HepG2 (cell line): ENCODE results near the gene TPI1. TPM values are rescaled to one million over a fixed set of nuclear protein-coding genes. Genes with fewer than 3 reads are reported as not detected.
A peak's percentile ranks its signal among the peaks of the same experiment; 100 is the strongest.

ENCODE experiments used
- ATAC-seq: fragments of 200-7000 bp; cut with Tn5 transposase; 3 replicates; pipeline ENCODE4 v1.9.1; 2020; ENCODE audit warnings: mild to moderate bottlenecking, moderate library complexity
- BruUV-seq: library from RNA; stranded (reverse); fragments of 400-500 nt; replicated peaks from 2 replicates; lab custom pipeline; 2021; lab: Mats Ljungman, UMichigan
- CTCF ChIA-PET: fragments of 300-600 bp; formaldehyde crosslinking; extraction: SDS; loops from one replicate; lab custom pipeline; 2021; ENCODE audit warnings: low total read pairs, inconsistent platforms, low intra/inter-chr PET ratio; lab: Yijun Ruan, JAX
- POLR2A ChIA-PET: fragments of 350-600 bp; sonication (Branson Sonifier 250); formaldehyde crosslinking; loops from one replicate; lab custom pipeline; 2020; ENCODE audit warnings: antibody characterized with exemption, inconsistent platforms; lab: Yijun Ruan, JAX
- DNase-seq: peaks from one replicate; pipeline ENCODE4 v3.0.0-alpha.2; 2015; ENCODE audit warnings: low spot score
- FAIRE-seq: peaks from 3 replicates; lab custom pipeline; 2011; peaks lifted over from hg19 to GRCh38; lab: Jason Lieb, UNC
- H2AFZ ChIP-seq: one replicate; pipeline ENCODE4 v1.6.1; 2011; ENCODE audit warnings: low read length, inconsistent platforms
- H3K27ac ChIP-seq: fragments of 300-600 bp; 3 replicates; pipeline ENCODE4 v1.8.0; 2011; ENCODE audit warnings: mixed run types, mild to moderate bottlenecking, mixed read lengths, low read length, inconsistent platforms; ENCODE audit not compliant: insufficient read depth; ENCODE audit errors: extremely low read length
- H3K27me3 ChIP-seq, 2 experiments: fragments of 200-600 bp in 1 of 2; 2 replicates in 1 of 2; 3 replicates in 1 of 2; pipeline versions ENCODE4 v1.6.0 to v1.8.0; 2011; ENCODE audit warnings: low read length in 2 of 2, mild to moderate bottlenecking in 2 of 2, moderate library complexity in 2 of 2, inconsistent platforms in 1 of 2; ENCODE audit not compliant: insufficient read depth in 2 of 2, control insufficient read depth in 1 of 2
- H3K36me3 ChIP-seq, 2 experiments: fragments of 200-600 bp in 1 of 2; replicated peaks in 1 of 2; 2 replicates in 1 of 2; 3 replicates in 1 of 2; pipeline versions ENCODE4 v1.5.1 to v1.8.0; 2011; ENCODE audit warnings: low read length in 2 of 2, inconsistent platforms in 1 of 2; ENCODE audit not compliant: insufficient read depth in 2 of 2, control insufficient read depth in 1 of 2
- H3K4me1 ChIP-seq: 2 replicates; pipeline ENCODE4 v1.5.1; 2012; ENCODE audit warnings: low read length, inconsistent platforms; ENCODE audit not compliant: insufficient read depth
- H3K4me2 ChIP-seq: 2 replicates; pipeline ENCODE4 v1.6.0; 2011; ENCODE audit warnings: low read depth, low read length, inconsistent platforms
- H3K4me3 ChIP-seq, 3 experiments: fragments of 200-600 bp in 1 of 3; sonication (generic), shearing (Covaris generic) in 1 of 3; replicated peaks in 1 of 3; 2 replicates each; pipeline ENCODE4 v1.5.1; 2011 to 2016; ENCODE audit warnings: low read length in 3 of 3, inconsistent platforms in 2 of 3, low read depth in 2 of 3, mild to moderate bottlenecking in 2 of 3, control low read depth in 1 of 3, mixed read lengths in 1 of 3; ENCODE audit not compliant: insufficient read depth in 1 of 3
- H3K79me2 ChIP-seq: one replicate; pipeline ENCODE4 v1.6.1; 2011; ENCODE audit warnings: low read length, inconsistent platforms; ENCODE audit not compliant: insufficient read depth
- H3K9ac ChIP-seq: 2 replicates; pipeline ENCODE4 v1.6.0; 2011; ENCODE audit warnings: mild to moderate bottlenecking, low read depth, low read length, inconsistent platforms; ENCODE audit not compliant: insufficient read depth
- H3K9me3 ChIP-seq: 2 replicates; pipeline ENCODE4 v1.5.1; 2012; ENCODE audit warnings: mild to moderate bottlenecking, low read length
- H4K20me1 ChIP-seq: 2 replicates; pipeline ENCODE4 v1.6.0; 2011; ENCODE audit warnings: inconsistent platforms, mild to moderate bottlenecking, low read length, moderate library complexity; ENCODE audit not compliant: insufficient read depth
- ATM ChIP-seq: fragments of 450-650 bp; IDR thresholded peaks from 2 replicates; pipeline ENCODE4 v1.7.1; 2017; ENCODE audit warnings: mild to moderate bottlenecking, borderline replicate concordance
- CENPT ChIP-seq: sonication (generic); formaldehyde crosslinking; IDR thresholded peaks from 2 replicates; pipeline ENCODE4 v1.8.0; 2022; ENCODE audit warnings: low read depth, mild to moderate bottlenecking, moderate library complexity, missing genetic modification reagents
- EHMT2 ChIP-seq: fragments of 200-600 bp; sonication (generic); IDR thresholded peaks from 2 replicates; pipeline ENCODE4 v1.7.0; 2017; ENCODE audit warnings: antibody characterized with exemption, low read depth, low read length, borderline replicate concordance
- MXD4 ChIP-seq: IDR thresholded peaks from 2 replicates; pipeline ENCODE4 v1.6.1; 2016; ENCODE audit warnings: mild to moderate bottlenecking, missing biosample characterization, missing genetic modification reagents
- MYC ChIP-seq: sonication (generic); formaldehyde crosslinking; IDR thresholded peaks from 2 replicates; pipeline ENCODE4 v1.9.0; 2021; ENCODE audit warnings: missing genetic modification reagents, borderline replicate concordance
- RELA ChIP-seq: sonication (generic); formaldehyde crosslinking; IDR thresholded peaks from 2 replicates; pipeline ENCODE4 v1.4.0; 2020; ENCODE audit warnings: missing genetic modification reagents
- SIN3A ChIP-seq: IDR thresholded peaks from 2 replicates; pipeline ENCODE4 v1.6.1; 2011; ENCODE audit warnings: low read depth, mild to moderate bottlenecking, control low read depth, low read length, borderline replicate concordance
- TBL1XR1 ChIP-seq: fragments of 150-350 bp; IDR thresholded peaks from 2 replicates; pipeline ENCODE4 v1.6.1; 2014; ENCODE audit warnings: borderline replicate concordance, low read length; ENCODE audit not compliant: partially characterized antibody
- TOE1 ChIP-seq: sonication (generic); formaldehyde crosslinking; IDR thresholded peaks from 2 replicates; pipeline ENCODE4 v1.4.0; 2020; ENCODE audit warnings: mild to moderate bottlenecking, missing genetic modification reagents
- YY1 ChIP-seq: IDR thresholded peaks from 2 replicates; pipeline ENCODE4 v1.6.1; 2011; ENCODE audit warnings: low read length, low read depth, moderate library complexity, mild to moderate bottlenecking; ENCODE audit not compliant: insufficient read depth, insufficient replicate concordance
- ZNF207 ChIP-seq: fragments of 450-650 bp; IDR thresholded peaks from 2 replicates; pipeline ENCODE4 v1.6.1; 2016; ENCODE audit warnings: antibody characterized with exemption, borderline replicate concordance
- ZNF260 ChIP-seq: sonication (generic); formaldehyde crosslinking; IDR thresholded peaks from 2 replicates; pipeline ENCODE4 v1.4.0; 2020; ENCODE audit warnings: missing genetic modification reagents, low read depth, mild to moderate bottlenecking, borderline replicate concordance
- ZNF264 ChIP-seq: sonication (generic); formaldehyde crosslinking; IDR thresholded peaks from 2 replicates; pipeline ENCODE4 v1.4.0; 2020; ENCODE audit warnings: missing genetic modification reagents
- ZNF510 ChIP-seq: sonication (generic); formaldehyde crosslinking; IDR thresholded peaks from 2 replicates; pipeline ENCODE4 v1.4.0; 2020; ENCODE audit warnings: low read depth, mild to moderate bottlenecking, missing genetic modification reagents
- ZNF562 ChIP-seq: sonication (generic); formaldehyde crosslinking; IDR thresholded peaks from 2 replicates; pipeline ENCODE4 v1.8.0; 2022; ENCODE audit warnings: missing genetic modification reagents, borderline replicate concordance
- WGBS: methylation state at CpG from one replicate; pipeline ENCODE4 v1.1.6; 2017; ENCODE audit warnings: low lambda C conversion rate; 5-methylcytosine and 5-hydroxymethylcytosine counted together
- in situ Hi-C: cut with HindIII; loops from 2 replicates; pipeline ENCODE4 v1.10.0; 2017; ENCODE audit warnings: low pct_unique_long_range_greater_than_20kb; ENCODE audit not compliant: extremely low pct_ligation_motif_present
- intact Hi-C: fragments of 100-400 bp; cut with micrococcal nuclease; formaldehyde crosslinking; loops from one replicate; pipeline ENCODE4 v1.10.0; 2022; ENCODE audit not compliant: unreplicated experiment
- polyA plus RNA-seq, 8 experiments: library from polyadenylated mRNA; depleted of rRNA in 3 of 8; stranded (reverse) in 7 of 8; unstranded in 1 of 8; fragments of >200 nt; fragmentation: Illumina TruSeq in 4 of 8; extraction: Trizol in 4 of 8; gene quantifications; 2 replicates each; pipeline versions ENCODE4 v1.2.1 to v1.2.3, GENCODE V29; 2011 to 2016; ENCODE audit warnings: low read depth in 4 of 8, missing spikeins in 1 of 8, mixed read lengths in 1 of 8; ENCODE audit not compliant: insufficient read depth in 1 of 8
- total RNA-seq, 5 experiments: library from RNA; depleted of rRNA; stranded (reverse); fragments of >200 nt; fragmentation: Illumina TruSeq; extraction: Trizol; gene quantifications; 2 replicates each; pipeline ENCODE4 v1.2.3, GENCODE V29; 2016; ENCODE audit warnings: low read depth in 1 of 5
- TF ChIP-seq, protein P1 (sequence below): IDR thresholded peaks from 2 replicates; pipeline ENCODE4 v1.6.1; 2016; ENCODE audit warnings: missing compliant biosample characterization, missing genetic modification reagents, borderline replicate concordance
- TF ChIP-seq, protein P2 (sequence below): sonication (generic); formaldehyde crosslinking; IDR thresholded peaks from 2 replicates; pipeline ENCODE4 v1.5.0; 2020; ENCODE audit warnings: mild to moderate bottlenecking, missing genetic modification reagents, moderate library complexity
- TF ChIP-seq, protein P3 (sequence below): sonication (generic); formaldehyde crosslinking; IDR thresholded peaks from 2 replicates; pipeline ENCODE4 v1.8.0; 2022; ENCODE audit warnings: missing genetic modification reagents, mild to moderate bottlenecking, borderline replicate concordance

The TPI1 gene
- total and polyA plus RNA-seq, 2 of the 13 experiments (the other 11 are each of a cell fraction or from before 2014, with no cell fraction given): 945 to 2,535 TPM

DNA sequence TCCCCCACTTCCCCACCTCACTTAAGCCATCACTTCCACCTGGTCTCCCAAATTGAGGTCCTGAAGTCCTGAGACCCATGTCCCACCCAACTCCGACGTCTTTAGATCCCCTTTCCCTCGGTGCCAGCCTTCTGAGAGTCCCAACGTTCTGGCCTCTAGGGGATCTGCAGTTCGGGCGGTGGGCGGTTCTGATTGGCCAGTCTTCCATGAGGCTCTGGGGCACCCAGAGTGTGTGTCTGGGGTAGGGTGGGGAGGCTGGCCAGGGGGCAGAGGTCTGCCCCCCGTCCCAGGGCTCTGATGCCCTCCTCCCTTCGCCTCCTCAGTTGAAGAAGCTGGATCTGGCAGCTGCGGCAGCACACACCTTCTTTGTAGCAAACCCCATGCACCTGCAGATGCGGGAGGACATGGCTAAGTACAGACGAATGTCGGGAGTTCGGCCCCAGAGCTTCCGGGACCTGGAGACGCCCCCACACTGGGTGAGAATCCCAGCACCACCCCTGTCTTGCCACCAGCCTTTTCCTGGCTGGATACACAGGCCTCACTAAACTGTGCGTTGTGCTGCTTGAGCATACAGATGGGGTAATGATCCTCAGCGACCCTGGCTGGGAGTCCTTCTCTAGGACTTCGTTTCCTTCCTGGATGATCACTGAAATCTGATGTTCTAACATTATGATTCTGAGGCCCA, 37.7 kb upstream of the TPI1 start (continued):
- peak; percentile 68 for TF ChIP-seq MYC (CRISPR knock-in tag)
- TF ChIP-seq TOE1 (CRISPR knock-in tag): no peak
- TF ChIP-seq ZNF260 (CRISPR knock-in tag): no peak
- no peak for TF ChIP-seq ZNF562 (CRISPR knock-in tag)
- TF ChIP-seq SIN3A: no peak
- no peak for TF ChIP-seq EHMT2
- TF ChIP-seq ATM: no peak
- no peak for TF ChIP-seq ZNF207

DNA sequence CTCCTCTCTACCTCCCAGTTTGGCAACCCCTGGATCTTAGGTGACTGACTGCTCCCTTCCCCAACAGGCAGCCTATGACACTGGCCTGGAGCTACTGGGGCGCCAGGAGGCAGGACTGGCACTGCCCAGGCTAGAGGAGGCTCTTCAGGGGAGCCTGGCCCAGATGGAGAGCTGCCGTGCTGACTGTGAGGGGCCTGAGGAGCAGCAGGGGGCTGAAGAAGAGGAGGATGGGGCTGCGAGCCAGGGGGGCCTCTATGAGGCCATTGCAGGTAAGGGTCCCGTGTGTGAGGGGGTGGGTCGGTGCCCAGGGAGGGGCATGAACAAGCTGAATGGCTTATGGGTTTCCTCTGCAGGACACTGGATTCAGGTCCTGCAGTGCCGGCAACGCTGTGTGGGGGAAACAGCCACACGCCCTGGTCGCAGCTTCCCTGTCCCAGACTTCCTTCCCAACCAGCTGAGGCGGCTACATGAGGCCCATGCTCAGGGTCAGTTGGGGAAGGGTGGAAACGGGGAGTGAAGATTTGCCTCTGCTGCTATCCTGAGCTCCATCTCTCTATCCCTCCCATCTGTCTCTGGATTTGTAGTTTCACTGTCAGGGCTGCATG, 36.9 kb upstream of the TPI1 start:
- Histone ChIP-seq H2AFZ (no peak overlapping the region), H3K4me3 (peak overlapping the region in 1 of 3 experiments; percentile 100; a peak in 1 of 6 replicates), H3K9me3 (no peaks in the 10 kb centered on the region), H3K79me2 (peaks cover 16% of the 10 kb centered on the region), H3K27me3 (no peaks in the 10 kb centered on the region), H3K27ac (no peak overlapping the region), H3K9ac (peak overlapping the region; percentile 97), H4K20me1 (no peaks in the 10 kb centered on the region), H3K4me1 (peaks cover 24% of the 10 kb centered on the region), H3K36me3 (peaks cover 14 to 25% of the 10 kb centered on the region in 2 experiments; a peak in 4 of 5 replicates), H3K4me2 (peak overlapping the region; percentile 85)
- intact Hi-C loops: no loop called here
- no peak for DNase-seq
- no peak for FAIRE-seq
- CTCF ChIA-PET: no interaction called here
- TF ChIP-seq RELA (CRISPR knock-in tag) (no peak), MXD4 (CRISPR knock-in tag) (no peak), ZNF264 (CRISPR knock-in tag) (no peak), YY1 (no peak), ZNF510 (CRISPR knock-in tag) (no peak), TBL1XR1 (no peak), CENPT (no peak)
- TF ChIP-seq, protein P1, sequence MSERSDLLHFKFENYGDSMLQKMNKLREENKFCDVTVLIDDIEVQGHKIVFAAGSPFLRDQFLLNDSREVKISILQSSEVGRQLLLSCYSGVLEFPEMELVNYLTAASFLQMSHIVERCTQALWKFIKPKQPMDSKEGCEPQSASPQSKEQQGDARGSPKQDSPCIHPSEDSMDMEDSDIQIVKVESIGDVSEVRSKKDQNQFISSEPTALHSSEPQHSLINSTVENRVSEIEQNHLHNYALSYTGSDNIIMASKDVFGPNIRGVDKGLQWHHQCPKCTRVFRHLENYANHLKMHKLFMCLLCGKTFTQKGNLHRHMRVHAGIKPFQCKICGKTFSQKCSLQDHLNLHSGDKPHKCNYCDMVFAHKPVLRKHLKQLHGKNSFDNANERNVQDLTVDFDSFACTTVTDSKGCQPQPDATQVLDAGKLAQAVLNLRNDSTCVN (CRISPR knock-in tag): no peak
- TF ChIP-seq, protein P2, sequence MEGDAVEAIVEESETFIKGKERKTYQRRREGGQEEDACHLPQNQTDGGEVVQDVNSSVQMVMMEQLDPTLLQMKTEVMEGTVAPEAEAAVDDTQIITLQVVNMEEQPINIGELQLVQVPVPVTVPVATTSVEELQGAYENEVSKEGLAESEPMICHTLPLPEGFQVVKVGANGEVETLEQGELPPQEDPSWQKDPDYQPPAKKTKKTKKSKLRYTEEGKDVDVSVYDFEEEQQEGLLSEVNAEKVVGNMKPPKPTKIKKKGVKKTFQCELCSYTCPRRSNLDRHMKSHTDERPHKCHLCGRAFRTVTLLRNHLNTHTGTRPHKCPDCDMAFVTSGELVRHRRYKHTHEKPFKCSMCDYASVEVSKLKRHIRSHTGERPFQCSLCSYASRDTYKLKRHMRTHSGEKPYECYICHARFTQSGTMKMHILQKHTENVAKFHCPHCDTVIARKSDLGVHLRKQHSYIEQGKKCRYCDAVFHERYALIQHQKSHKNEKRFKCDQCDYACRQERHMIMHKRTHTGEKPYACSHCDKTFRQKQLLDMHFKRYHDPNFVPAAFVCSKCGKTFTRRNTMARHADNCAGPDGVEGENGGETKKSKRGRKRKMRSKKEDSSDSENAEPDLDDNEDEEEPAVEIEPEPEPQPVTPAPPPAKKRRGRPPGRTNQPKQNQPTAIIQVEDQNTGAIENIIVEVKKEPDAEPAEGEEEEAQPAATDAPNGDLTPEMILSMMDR: no peak
- TF ChIP-seq, protein P3, sequence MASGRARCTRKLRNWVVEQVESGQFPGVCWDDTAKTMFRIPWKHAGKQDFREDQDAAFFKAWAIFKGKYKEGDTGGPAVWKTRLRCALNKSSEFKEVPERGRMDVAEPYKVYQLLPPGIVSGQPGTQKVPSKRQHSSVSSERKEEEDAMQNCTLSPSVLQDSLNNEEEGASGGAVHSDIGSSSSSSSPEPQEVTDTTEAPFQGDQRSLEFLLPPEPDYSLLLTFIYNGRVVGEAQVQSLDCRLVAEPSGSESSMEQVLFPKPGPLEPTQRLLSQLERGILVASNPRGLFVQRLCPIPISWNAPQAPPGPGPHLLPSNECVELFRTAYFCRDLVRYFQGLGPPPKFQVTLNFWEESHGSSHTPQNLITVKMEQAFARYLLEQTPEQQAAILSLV: no peak
- ATAC-seq: no peak
- POLR2A ChIA-PET: interaction anchor here (1.0 to 4.7 kb wide), 5 partner anchors 9 to 217 kb away, joined by 3 to 20 read pairs (median 15); partner anchors contain the start of genes CDCA3, COPS7A, GPR162 and MLF2
- no TSS peak for BruUV-seq
- WGBS: 98% methylated on average over 8 of the region's 11 CpGs
- in situ Hi-C loops: no loop called here
